ENCODE measurements around the gene UPK3B.
"Not testable (repeated sequence)": the region's sequence is repeated elsewhere in the genome, so short reads cannot be mapped to it uniquely, and the experiment has no call there.

Gene UPK3B

DNA sequence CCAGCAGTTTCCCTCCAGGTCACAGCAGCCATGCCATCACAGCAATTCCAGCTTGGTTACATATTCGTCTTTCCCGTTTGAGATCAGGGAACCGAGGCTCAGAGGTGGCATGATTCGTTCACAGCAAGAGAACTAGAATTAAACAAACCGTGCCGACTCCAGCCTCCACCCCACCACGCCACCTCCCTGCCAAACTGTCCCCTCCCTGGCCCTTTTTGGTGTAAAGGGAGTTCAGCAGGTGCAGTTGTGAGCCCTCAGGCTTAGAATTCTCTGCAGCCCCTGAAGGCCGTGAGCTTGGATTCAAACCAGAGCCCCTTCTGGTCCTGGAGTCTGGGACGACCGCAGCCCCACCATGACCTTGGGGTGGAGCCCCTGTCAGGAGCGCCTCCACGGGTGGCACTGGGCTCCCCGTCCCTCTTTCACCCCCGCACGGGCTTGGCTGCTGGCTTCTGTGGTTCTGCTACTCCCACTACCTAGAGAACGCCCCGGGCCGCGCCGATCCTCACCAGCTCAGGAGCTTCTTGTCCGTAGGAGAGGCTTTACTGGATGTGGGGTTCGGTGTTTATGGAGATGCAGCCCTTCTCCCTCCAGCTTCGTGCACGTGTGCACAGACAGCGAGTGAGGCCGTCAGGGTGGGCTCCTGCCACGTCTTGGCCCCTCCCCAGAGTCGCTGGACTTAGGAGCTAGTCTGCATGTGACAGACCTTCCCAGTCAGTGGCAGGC lies 11.0 kb upstream of the UPK3B start:
- H3K27ac Mint-ChIP-seq (ENCODE audit: low read depth); H3K4me3 Mint-ChIP-seq; H3K27me3 Mint-ChIP-seq; ATAC-seq (replicated peaks; ENCODE audit: extremely low read depth, poor library complexity, severe bottlenecking); DNase-seq (ENCODE audit: low spot score in 2 of 2); H3K9me3 Mint-ChIP-seq; H3K36me3 Mint-ChIP-seq (ENCODE audit: insufficient read depth); H3K4me1 Mint-ChIP-seq: not testable (repeated sequence)

DNA sequence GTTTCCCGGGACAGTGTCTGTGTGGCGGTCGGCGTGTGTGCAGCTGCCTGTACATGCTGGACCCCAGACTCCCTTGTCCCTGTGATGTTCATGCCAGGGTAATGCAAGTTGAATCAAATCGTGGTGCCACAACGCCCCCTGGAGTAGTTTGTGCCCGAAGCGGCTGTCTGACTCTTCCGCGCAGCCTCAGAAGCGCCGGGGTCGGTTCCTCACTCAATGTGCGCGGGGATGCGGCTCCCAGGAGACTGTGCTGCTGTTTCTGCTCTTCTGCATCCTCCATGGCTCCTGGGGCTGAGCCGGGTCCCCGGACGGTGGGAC lies 10.5 kb upstream of the UPK3B start:
- H3K36me3 Mint-ChIP-seq (ENCODE audit: insufficient read depth); H3K27me3 Mint-ChIP-seq; H3K9me3 Mint-ChIP-seq; H3K27ac Mint-ChIP-seq (ENCODE audit: low read depth); DNase-seq (ENCODE audit: low spot score in 2 of 2); H3K4me1 Mint-ChIP-seq; H3K4me3 Mint-ChIP-seq; ATAC-seq (replicated peaks; ENCODE audit: extremely low read depth, poor library complexity, severe bottlenecking): not testable (repeated sequence)

DNA sequence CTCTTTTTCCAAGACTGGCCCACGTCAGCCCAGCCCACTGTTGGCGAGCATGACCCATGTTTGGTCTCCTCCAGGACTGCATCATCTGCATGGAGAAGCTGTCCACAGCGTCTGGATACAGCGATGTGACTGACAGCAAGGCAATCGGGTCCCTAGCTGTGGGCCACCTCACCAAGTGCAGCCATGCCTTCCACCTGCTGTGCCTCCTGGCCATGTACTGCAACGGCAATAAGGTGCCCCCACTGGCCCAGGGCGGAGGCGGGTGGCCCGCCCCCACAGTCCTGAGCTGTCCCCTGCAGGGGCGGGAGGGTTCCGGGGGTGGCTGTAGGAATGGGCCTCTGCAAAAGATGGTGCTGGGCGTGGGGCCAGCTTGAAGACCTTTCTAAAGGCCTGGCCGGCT lies 8.1 kb upstream of the UPK3B start:
- H3K9me3 Mint-ChIP-seq; H3K4me1 Mint-ChIP-seq; H3K4me3 Mint-ChIP-seq; H3K36me3 Mint-ChIP-seq (ENCODE audit: insufficient read depth); ATAC-seq (replicated peaks; ENCODE audit: extremely low read depth, poor library complexity, severe bottlenecking); H3K27ac Mint-ChIP-seq (ENCODE audit: low read depth); H3K27me3 Mint-ChIP-seq: not testable (repeated sequence)
- DNase-seq (ENCODE audit: low spot score in 2 of 2): peak in 1 of 2 donors; percentile 7

DNA sequence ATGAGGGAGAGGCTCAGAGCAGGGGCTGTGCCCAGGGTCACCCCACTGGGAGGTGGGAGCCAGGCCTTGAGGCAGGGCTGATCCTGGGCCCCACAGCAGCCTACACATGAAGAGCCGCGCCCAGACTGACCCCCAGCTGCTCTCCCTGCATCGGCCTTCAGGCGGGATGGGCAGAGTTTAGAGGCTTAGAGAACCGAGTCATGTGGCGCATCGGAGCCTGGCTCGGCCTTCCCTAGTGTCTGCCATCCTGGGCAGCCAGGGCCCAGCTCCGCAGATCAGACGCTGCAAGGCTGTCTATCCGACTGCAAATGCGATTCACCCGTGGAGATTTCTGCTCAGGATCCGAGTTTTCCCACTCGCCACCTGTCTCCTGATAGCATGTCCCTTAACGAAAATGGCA lies 7.5 kb upstream of the UPK3B start:
- H3K4me1 Mint-ChIP-seq; H3K9me3 Mint-ChIP-seq; ATAC-seq (replicated peaks; ENCODE audit: extremely low read depth, poor library complexity, severe bottlenecking); H3K36me3 Mint-ChIP-seq (ENCODE audit: insufficient read depth); H3K4me3 Mint-ChIP-seq; H3K27me3 Mint-ChIP-seq; H3K27ac Mint-ChIP-seq (ENCODE audit: low read depth): not testable (repeated sequence)
- peak in 1 of 2 donors; percentile 8 for DNase-seq (ENCODE audit: low spot score in 2 of 2)

DNA sequence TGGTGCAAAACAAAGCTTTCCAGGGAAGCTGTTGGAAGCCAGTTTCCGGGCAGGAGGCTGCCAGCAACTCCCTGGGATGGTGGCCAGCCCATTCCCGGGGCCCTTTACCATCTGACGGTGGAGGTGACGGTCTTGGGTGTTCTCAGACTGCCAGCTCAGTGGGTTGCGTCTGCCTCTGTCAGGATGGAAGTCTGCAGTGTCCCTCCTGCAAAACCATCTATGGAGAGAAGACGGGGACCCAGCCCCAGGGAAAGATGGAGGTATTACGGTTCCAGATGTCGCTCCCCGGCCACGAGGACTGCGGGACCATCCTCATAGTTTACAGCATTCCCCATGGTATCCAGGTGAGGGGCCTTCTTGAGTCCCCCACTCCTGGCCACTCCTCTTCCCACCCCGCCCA lies 7.1 kb upstream of the UPK3B start:
- not testable (repeated sequence) for H3K4me3 Mint-ChIP-seq; ATAC-seq (replicated peaks; ENCODE audit: extremely low read depth, poor library complexity, severe bottlenecking); H3K36me3 Mint-ChIP-seq (ENCODE audit: insufficient read depth); DNase-seq (ENCODE audit: low spot score in 2 of 2); H3K9me3 Mint-ChIP-seq; H3K27ac Mint-ChIP-seq (ENCODE audit: low read depth); H3K27me3 Mint-ChIP-seq; H3K4me1 Mint-ChIP-seq

DNA sequence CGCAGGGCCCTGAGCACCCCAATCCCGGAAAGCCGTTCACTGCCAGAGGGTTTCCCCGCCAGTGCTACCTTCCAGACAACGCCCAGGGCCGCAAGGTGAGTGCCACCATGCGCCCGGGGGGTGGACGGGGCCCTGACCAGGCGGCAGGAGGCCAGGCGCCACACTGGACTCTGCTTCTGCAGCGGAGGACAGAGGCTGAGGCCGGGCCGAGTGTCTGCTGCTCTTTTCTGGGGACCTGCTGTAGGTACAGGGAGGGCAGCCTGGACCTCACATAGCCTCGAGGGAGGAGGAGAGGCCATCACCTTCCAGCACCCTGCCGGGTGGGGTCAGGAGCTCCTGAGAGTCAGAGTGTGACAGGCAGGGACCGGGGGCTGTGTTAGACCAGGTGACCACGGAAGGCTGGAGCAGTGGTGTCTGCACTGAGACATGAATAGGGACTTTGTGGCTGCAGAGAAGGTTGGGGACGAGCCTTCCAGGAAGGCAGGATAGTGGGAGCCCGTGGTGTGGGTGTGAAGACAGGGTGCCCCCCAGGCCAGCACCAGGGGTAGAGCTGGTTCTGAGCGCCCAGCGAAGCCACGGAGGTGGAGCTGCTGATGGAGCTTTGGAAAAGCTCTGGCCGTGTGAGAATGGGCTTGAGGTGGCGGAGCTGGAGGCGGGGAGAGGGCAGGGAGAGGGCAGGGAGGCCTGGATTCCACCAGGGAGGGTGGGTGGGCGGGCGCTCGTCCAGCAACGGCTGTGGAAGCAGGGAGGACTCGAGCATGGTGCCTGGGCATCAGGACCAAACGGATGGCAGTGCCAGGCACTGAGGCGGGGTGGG lies 5.8 kb upstream of the UPK3B start:
- not testable (repeated sequence) for H3K4me1 Mint-ChIP-seq; H3K27me3 Mint-ChIP-seq; H3K9me3 Mint-ChIP-seq; H3K36me3 Mint-ChIP-seq (ENCODE audit: insufficient read depth); ATAC-seq (replicated peaks; ENCODE audit: extremely low read depth, poor library complexity, severe bottlenecking); H3K27ac Mint-ChIP-seq (ENCODE audit: low read depth); H3K4me3 Mint-ChIP-seq
- DNase-seq (ENCODE audit: low spot score in 2 of 2): peak in 1 of 2 donors; percentile 9

DNA sequence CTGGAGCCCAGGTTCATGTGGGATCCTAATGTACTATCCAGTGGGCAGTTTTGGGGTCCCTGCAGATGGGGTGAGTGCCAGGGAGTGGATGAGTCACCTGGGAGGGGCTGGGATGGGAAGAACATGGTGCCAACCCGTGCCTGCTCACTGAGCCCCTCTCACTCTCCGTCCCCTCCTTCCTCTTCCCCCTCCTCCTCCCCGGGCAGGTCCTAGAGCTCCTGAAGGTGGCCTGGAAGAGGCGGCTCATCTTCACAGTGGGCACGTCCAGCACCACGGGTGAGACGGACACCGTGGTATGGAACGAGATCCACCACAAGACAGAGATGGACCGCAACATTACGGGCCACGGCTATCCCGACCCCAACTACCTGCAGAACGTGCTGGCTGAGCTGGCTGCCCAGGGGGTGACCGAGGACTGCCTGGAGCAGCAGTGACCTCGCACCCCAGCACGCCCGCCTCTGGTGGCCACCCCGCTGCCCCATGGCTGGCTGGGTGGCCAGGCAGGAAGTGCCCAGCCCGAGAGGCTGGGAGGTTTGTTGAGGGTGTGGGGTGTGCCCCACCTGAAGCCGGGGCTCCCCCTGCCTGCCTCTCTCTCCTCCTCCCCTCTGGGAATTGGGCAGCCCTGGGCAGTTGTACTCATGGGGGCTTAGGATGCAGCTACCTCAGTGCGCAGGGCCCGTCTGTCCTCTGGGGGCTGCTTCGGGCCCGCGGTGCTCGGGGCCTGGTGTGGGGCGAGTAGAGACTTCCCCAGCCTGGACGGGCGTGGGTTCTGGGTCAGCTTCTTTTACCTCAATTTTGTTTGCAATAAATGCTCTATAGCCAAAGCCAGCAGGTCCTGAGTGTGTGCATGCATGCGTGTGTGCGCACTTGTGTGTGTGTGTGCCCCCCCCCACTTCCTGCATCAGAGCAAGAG lies 4.9 kb upstream of the UPK3B start:
- DNase-seq (ENCODE audit: low spot score in 2 of 2): no peak
- H3K4me1 Mint-ChIP-seq: no peaks in the 10 kb centered on the region
- ATAC-seq (replicated peaks; ENCODE audit: extremely low read depth, poor library complexity, severe bottlenecking): no peak
- no peak overlapping the region for H3K4me3 Mint-ChIP-seq
- H3K27me3 Mint-ChIP-seq: no peaks in the 10 kb centered on the region
- no peak overlapping the region for H3K27ac Mint-ChIP-seq (ENCODE audit: low read depth)
- H3K9me3 Mint-ChIP-seq: no peaks in the 10 kb centered on the region
- H3K36me3 Mint-ChIP-seq (ENCODE audit: insufficient read depth): peaks cover 8% of the 10 kb centered on the region

DNA sequence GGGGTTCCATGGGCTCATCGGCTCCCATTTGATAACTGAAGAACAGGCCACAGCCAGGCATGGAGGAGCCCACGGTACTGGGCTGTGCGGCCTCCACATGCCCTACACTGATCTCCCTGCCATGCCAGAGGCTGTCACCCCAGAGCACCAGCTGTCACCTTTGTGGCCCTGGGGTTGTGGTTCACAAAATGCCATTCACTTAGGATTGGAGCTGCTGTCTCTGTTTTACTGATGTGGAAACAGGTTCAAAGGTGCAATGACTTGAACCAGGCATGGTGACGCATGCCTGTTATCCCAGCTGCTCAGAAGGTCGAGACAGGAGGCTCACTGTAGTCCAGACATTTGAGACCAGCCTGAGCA lies 4.3 kb upstream of the UPK3B start:
- ATAC-seq (replicated peaks; ENCODE audit: extremely low read depth, poor library complexity, severe bottlenecking): no peak
- Mint-ChIP-seq H3K27ac (ENCODE audit: low read depth) (no peak overlapping the region), H3K4me3 (no peak overlapping the region), H3K36me3 (ENCODE audit: insufficient read depth) (peaks cover 8% of the 10 kb centered on the region), H3K4me1 (no peaks in the 10 kb centered on the region), H3K27me3 (no peaks in the 10 kb centered on the region), H3K9me3 (no peaks in the 10 kb centered on the region)
- no peak for DNase-seq (ENCODE audit: low spot score in 2 of 2)

DNA sequence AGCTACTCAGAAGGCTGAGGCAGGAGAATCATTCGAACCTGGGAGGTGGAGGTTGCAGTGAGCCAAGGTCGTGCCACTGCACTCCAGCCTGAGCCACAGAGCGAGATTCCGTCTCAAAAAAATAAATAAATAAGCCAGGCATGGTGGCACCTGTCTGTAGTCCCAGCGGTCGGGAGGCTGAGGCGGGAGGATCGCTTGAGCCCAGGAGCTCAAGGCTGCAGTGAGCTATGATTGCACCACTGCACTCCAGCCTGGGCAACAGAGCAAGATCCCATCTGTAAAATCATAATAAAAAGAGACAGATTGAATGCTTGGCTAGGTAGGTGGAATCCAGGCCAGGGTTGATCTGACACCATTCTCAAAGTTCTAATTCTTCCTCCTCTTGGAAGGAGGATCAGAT lies 3.7 kb upstream of the UPK3B start:
- not testable (repeated sequence) for H3K9me3 Mint-ChIP-seq; DNase-seq (ENCODE audit: low spot score in 2 of 2); H3K4me3 Mint-ChIP-seq; H3K4me1 Mint-ChIP-seq; H3K27me3 Mint-ChIP-seq; ATAC-seq (replicated peaks; ENCODE audit: extremely low read depth, poor library complexity, severe bottlenecking); H3K36me3 Mint-ChIP-seq (ENCODE audit: insufficient read depth); H3K27ac Mint-ChIP-seq (ENCODE audit: low read depth)

DNA sequence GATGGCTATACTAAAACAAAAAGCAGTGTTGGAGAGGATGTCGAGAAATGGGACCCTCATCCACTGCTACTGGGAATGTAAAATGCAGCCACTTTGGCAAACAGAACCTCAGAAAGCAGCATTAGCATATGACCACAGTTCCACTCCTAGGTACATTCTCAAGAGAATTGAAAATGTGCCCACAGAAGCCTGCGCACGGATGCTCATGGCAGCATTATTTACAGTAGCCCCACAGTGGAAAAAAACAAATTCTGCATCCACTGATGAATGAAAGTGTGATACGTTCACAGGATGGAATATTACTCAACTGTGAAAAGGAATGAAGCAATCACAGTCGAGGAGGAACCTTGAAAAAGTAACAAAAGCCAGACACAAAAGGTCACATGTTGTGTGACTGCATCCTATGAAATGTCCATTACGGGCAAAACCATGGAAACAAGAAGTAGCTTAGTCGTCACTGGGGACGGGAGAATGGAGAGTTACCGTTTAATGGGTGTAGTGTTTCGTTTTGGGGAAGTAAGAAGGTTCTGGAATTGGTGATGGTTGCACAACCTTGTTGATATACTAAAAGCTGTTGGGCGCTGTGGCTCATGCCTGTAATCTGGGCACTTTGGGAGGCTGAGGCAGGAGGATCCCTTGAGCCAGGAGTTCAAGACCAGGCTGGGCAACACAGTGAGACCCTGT lies 2.5 kb upstream of the UPK3B start:
- no peak for DNase-seq (ENCODE audit: low spot score in 2 of 2)
- Mint-ChIP-seq H3K4me3 (no peak overlapping the region), H3K27me3 (no peaks in the 10 kb centered on the region), H3K27ac (ENCODE audit: low read depth) (no peak overlapping the region), H3K4me1 (no peaks in the 10 kb centered on the region), H3K9me3 (no peaks in the 10 kb centered on the region), H3K36me3 (ENCODE audit: insufficient read depth) (peaks cover 1% of the 10 kb centered on the region)
- no peak for ATAC-seq (replicated peaks; ENCODE audit: extremely low read depth, poor library complexity, severe bottlenecking)

DNA sequence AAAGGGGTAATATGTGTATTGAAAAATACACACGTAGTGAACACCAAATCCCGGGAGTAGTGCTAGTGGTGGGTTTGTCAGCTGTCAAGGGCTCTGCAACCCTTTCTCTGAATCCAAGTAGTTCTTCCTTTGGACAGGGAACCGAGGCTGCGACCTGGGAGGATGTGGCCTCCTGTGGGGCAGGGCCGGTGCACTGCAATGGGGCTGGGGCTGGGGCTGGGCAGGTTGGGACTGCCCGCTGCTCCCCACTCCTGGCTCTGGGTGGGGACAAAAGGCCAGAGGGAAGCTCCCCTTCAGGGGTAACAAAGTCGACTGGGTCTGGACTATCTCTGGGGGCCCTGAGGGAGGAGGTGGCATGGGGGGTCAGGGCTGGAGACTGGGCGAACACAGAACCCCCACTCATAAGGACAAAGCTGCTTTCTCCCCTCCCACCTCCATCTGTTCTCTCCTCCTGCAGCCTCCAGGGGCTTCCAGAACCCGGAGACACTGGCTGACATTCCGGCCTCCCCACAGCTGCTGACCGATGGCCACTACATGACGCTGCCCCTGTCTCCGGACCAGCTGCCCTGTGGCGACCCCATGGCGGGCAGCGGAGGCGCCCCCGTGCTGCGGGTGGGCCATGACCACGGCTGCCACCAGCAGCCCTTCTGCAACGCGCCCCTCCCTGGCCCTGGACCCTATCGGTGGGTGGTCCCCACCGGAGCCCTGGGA lies 1.0 kb downstream of the UPK3B start:
- H3K27me3 Mint-ChIP-seq; H3K4me3 Mint-ChIP-seq; H3K9me3 Mint-ChIP-seq; H3K4me1 Mint-ChIP-seq; H3K36me3 Mint-ChIP-seq (ENCODE audit: insufficient read depth); H3K27ac Mint-ChIP-seq (ENCODE audit: low read depth); DNase-seq (ENCODE audit: low spot score in 2 of 2); ATAC-seq (replicated peaks; ENCODE audit: extremely low read depth, poor library complexity, severe bottlenecking): not testable (repeated sequence)
